Measurements from ENCODE around the gene SDCCAG8.

Gene SDCCAG8

GRCh38 chr1:243229526-243229925 is 26.3 kb upstream of the SDCCAG8 start:
- H3K27ac ChIP-seq: no peak overlapping the region
- no peak for TF ChIP-seq CTCF (IDR thresholded peaks at IDR 0.05)
- TF ChIP-seq ZFX (IDR thresholded peaks at IDR 0.05; ENCODE audit: borderline replicate concordance): no peak

GRCh38 chr1:243230914-243231313 is 24.9 kb upstream of the SDCCAG8 start:
- TF ChIP-seq CTCF (IDR thresholded peaks at IDR 0.05): no peak
- TF ChIP-seq ZFX (IDR thresholded peaks at IDR 0.05; ENCODE audit: borderline replicate concordance): no peak
- H3K27ac ChIP-seq: no peak overlapping the region

- TF ChIP-seq CTCF (IDR thresholded peaks at IDR 0.05): no peak
- no peak for TF ChIP-seq ZFX (IDR thresholded peaks at IDR 0.05; ENCODE audit: borderline replicate concordance)
- no peak overlapping the region for H3K27ac ChIP-seq
Observed at GRCh38 chr1:243233908-243234307, 21.9 kb upstream of the SDCCAG8 start.

- TF ChIP-seq ZFX (IDR thresholded peaks at IDR 0.05; ENCODE audit: borderline replicate concordance) (no peak), CTCF (IDR thresholded peaks at IDR 0.05) (no peak)
- no peak overlapping the region for H3K27ac ChIP-seq
Observed at GRCh38 chr1:243234978-243235647, 20.7 kb upstream of the SDCCAG8 start.

GRCh38 chr1:243236604-243237252 is 19.1 kb upstream of the SDCCAG8 start:
- H3K27ac ChIP-seq: no peak overlapping the region
- TF ChIP-seq CTCF (IDR thresholded peaks at IDR 0.05): no peak
- no peak for TF ChIP-seq ZFX (IDR thresholded peaks at IDR 0.05; ENCODE audit: borderline replicate concordance)

GRCh38 chr1:243244432-243244841 is 11.4 kb upstream of the SDCCAG8 start:
- TF ChIP-seq ZFX (IDR thresholded peaks at IDR 0.05; ENCODE audit: borderline replicate concordance) (no peak), CTCF (IDR thresholded peaks at IDR 0.05) (no peak)
- H3K27ac ChIP-seq: no peak overlapping the region

- TF ChIP-seq ZFX (IDR thresholded peaks at IDR 0.05; ENCODE audit: borderline replicate concordance) (no peak), CTCF (IDR thresholded peaks at IDR 0.05) (no peak)
- no peak overlapping the region for H3K27ac ChIP-seq
Observed at GRCh38 chr1:243246916-243247315, 8.9 kb upstream of the SDCCAG8 start.
